WTC11 (cell line): ENCODE measurements around the gene INPP4A. TPM values are rescaled to one million over a fixed set of nuclear protein-coding genes. Genes with fewer than 3 reads are reported as not detected.

Experiments used
- ATAC-seq: fragments of 200-7000 bp; cut with Tn5 transposase; 2 replicates; pipeline ENCODE4 v1.10.0; 2021; ENCODE audit warnings: mild to moderate bottlenecking, moderate library complexity
- CTCF ChIA-PET: fragments of 300-600 bp; sonication (Branson Sonifier 250); formaldehyde crosslinking; loops from one replicate; lab custom pipeline; 2021; ENCODE audit warnings: antibody characterized with exemption; lab: Charles Lee
- POLR2A ChIA-PET: fragments of 350-600 bp; sonication (Branson Sonifier 250); formaldehyde crosslinking; loops from one replicate; lab custom pipeline; 2021; ENCODE audit warnings: antibody characterized with exemption; lab: Charles Lee
- DNase-seq: peaks from one replicate; pipeline ENCODE4 v3.0.0; 2021; ENCODE audit warnings: low spot score
- H3K27ac Mint-ChIP-seq: 2 replicates; pipeline ENCODE4 v1.8.0; 2021; ENCODE audit warnings: mixed read lengths
- H3K27me3 Mint-ChIP-seq: 2 replicates; pipeline ENCODE4 v1.8.0; 2021; ENCODE audit warnings: low read depth, mild to moderate bottlenecking, moderate library complexity, mixed read lengths
- H3K36me3 Mint-ChIP-seq: 2 replicates; pipeline ENCODE4 v1.8.0; 2021; ENCODE audit warnings: mixed read lengths
- H3K4me1 Mint-ChIP-seq: 2 replicates; pipeline ENCODE4 v1.8.0; 2022; ENCODE audit warnings: mixed read lengths
- H3K4me3 Mint-ChIP-seq: 2 replicates; pipeline ENCODE4 v1.8.0; 2021; ENCODE audit warnings: mild to moderate bottlenecking, moderate library complexity, mixed read lengths
- H3K9me3 Mint-ChIP-seq: 2 replicates; pipeline ENCODE4 v1.8.0; 2021; ENCODE audit warnings: mixed read lengths
- AR ChIP-seq: fragments of 250-450 bp; sonication (Bioruptor Pico); IDR thresholded peaks from 2 replicates; pipeline ENCODE4 v1.9.0; 2021; ENCODE audit warnings: mild to moderate bottlenecking
- ATF1 ChIP-seq: sonication (generic); formaldehyde crosslinking; IDR thresholded peaks from 2 replicates; pipeline ENCODE4 v1.8.1; 2023; ENCODE audit warnings: mild to moderate bottlenecking, moderate library complexity, missing genetic modification reagents
- CREB1 ChIP-seq: sonication (generic); formaldehyde crosslinking; IDR thresholded peaks from 2 replicates; pipeline ENCODE4 v1.8.0; 2023; ENCODE audit warnings: mild to moderate bottlenecking, missing genetic modification reagents
- CREM ChIP-seq: sonication (generic); formaldehyde crosslinking; IDR thresholded peaks from 2 replicates; pipeline ENCODE4 v1.8.1; 2022; ENCODE audit warnings: mild to moderate bottlenecking, missing genetic modification reagents, moderate library complexity
- ELF4 ChIP-seq: sonication (generic); formaldehyde crosslinking; IDR thresholded peaks from 2 replicates; pipeline ENCODE4 v1.8.1; 2022; ENCODE audit warnings: low read depth, mild to moderate bottlenecking, moderate library complexity, missing genetic modification reagents
- EMX1 ChIP-seq: fragments of 250-450 bp; sonication (Bioruptor Pico); IDR thresholded peaks from 2 replicates; pipeline ENCODE4 v1.8.0; 2021; ENCODE audit warnings: mild to moderate bottlenecking
- GRHL2 ChIP-seq: fragments of 250-450 bp; sonication (Bioruptor Pico); IDR thresholded peaks from 2 replicates; pipeline ENCODE4 v1.8.0; 2022; ENCODE audit warnings: mild to moderate bottlenecking, moderate library complexity; ENCODE audit not compliant: insufficient replicate concordance, severe bottlenecking
- NFATC4 ChIP-seq: fragments of 250-450 bp; sonication (Bioruptor Pico); IDR thresholded peaks from 2 replicates; pipeline ENCODE4 v1.9.0; 2021; ENCODE audit warnings: mild to moderate bottlenecking
- NFE2L1 ChIP-seq: sonication (generic); formaldehyde crosslinking; IDR thresholded peaks from 2 replicates; pipeline ENCODE4 v1.8.1; 2023; ENCODE audit warnings: missing genetic modification reagents
- NR2C2 ChIP-seq: sonication (generic); formaldehyde crosslinking; IDR thresholded peaks from 2 replicates; pipeline ENCODE4 v1.8.0; 2022; ENCODE audit warnings: mild to moderate bottlenecking, missing genetic modification reagents
- OVOL2 ChIP-seq: fragments of 250-450 bp; sonication (Bioruptor Pico); IDR thresholded peaks from 2 replicates; pipeline ENCODE4 v1.9.0; 2021; ENCODE audit warnings: mild to moderate bottlenecking, borderline replicate concordance
- SOX15 ChIP-seq: fragments of 250-450 bp; sonication (Bioruptor Pico); IDR thresholded peaks from 2 replicates; pipeline ENCODE4 v1.9.0; 2021; ENCODE audit warnings: mild to moderate bottlenecking
- TCF7 ChIP-seq: sonication (generic); formaldehyde crosslinking; IDR thresholded peaks from 2 replicates; pipeline ENCODE4 v1.8.0; 2022; ENCODE audit warnings: mild to moderate bottlenecking, low read depth, missing genetic modification reagents, moderate library complexity
- ZBTB21 ChIP-seq: sonication (generic); formaldehyde crosslinking; IDR thresholded peaks from 2 replicates; pipeline ENCODE4 v1.8.1; 2023; ENCODE audit warnings: mild to moderate bottlenecking, missing genetic modification reagents, borderline replicate concordance
- ZNF263 ChIP-seq: sonication (generic); formaldehyde crosslinking; IDR thresholded peaks from 2 replicates; pipeline ENCODE4 v1.8.1; 2022; ENCODE audit warnings: low read depth, mild to moderate bottlenecking, moderate library complexity, missing genetic modification reagents
- ZNF317 ChIP-seq: sonication (generic); formaldehyde crosslinking; IDR thresholded peaks from 2 replicates; pipeline ENCODE4 v1.8.1; 2023; ENCODE audit warnings: low read depth, mild to moderate bottlenecking, moderate library complexity, missing genetic modification reagents, borderline replicate concordance
- ZNF416 ChIP-seq: fragments of 250-450 bp; sonication (Bioruptor Pico); IDR thresholded peaks from 2 replicates; pipeline ENCODE4 v1.9.0; 2021; ENCODE audit warnings: mild to moderate bottlenecking, inconsistent platforms
- ZNF532 ChIP-seq: fragments of 250-450 bp; sonication (Bioruptor Pico); IDR thresholded peaks from 2 replicates; pipeline ENCODE4 v1.9.0; 2021; ENCODE audit warnings: mild to moderate bottlenecking, borderline replicate concordance
- ZNF671 ChIP-seq: fragments of 250-450 bp; sonication (Bioruptor Pico); IDR thresholded peaks from 2 replicates; pipeline ENCODE4 v1.8.0; 2021; ENCODE audit warnings: mild to moderate bottlenecking
- total RNA-seq: library from RNA; stranded (reverse); gene quantifications from 3 replicates; pipeline ENCODE4 v1.2.3, GENCODE V29; 2021
- TF ChIP-seq, protein P1 (sequence below): sonication (generic); formaldehyde crosslinking; IDR thresholded peaks from 2 replicates; pipeline ENCODE4 v1.8.0; 2022; ENCODE audit warnings: missing genetic modification reagents

INPP4A gene
- total RNA-seq, 1 experiment from 2014 or later, result 38.3 TPM

DNA sequence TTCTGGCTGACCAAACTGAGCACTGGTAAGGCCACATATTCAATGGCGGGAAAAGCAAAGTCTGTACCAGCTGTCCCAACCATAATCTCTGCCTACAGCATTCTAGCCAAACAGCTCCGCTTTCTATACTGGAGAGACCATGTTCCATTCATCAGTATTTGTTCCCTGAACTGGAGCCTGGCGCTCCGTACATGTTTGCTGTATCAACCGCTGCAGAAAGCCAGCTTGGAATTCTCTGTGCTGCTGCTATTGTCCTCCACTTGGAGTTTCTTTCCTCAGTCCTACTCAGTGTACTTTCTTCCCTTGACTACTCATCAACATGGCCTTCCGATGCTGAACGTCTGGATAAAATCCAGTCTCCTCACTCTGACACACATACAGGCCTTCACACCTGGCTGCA, 161.8 kb downstream of the INPP4A start:
- Mint-ChIP-seq H3K27me3 (no peaks in the 10 kb centered on the region), H3K4me3 (peak overlapping the region; percentile 82; the same call in 1 of the 2 replicates), H3K27ac (no peak overlapping the region), H3K4me1 (peaks cover 20% of the 10 kb centered on the region), H3K9me3 (no peaks in the 10 kb centered on the region), H3K36me3 (peaks cover 19% of the 10 kb centered on the region)
- no peak for DNase-seq
- ChIA-PET POLR2A (no interaction called here), CTCF (interaction anchor here (0.9 to 1.3 kb wide), 2 partner anchors 38 kb away, joined by 3 to 4 read pairs; no protein-coding TSS in a partner anchor)
- ATAC-seq, result no peak
- TF ChIP-seq ZNF671 (no peak), CREB1 (CRISPR knock-in tag) (no peak), NFE2L1 (no peak), ZNF317 (no peak), ZNF416 (CRISPR knock-in tag) (no peak), ZBTB21 (CRISPR knock-in tag) (no peak), GRHL2 (CRISPR knock-in tag) (no peak), AR (CRISPR knock-in tag) (no peak), ELF4 (CRISPR knock-in tag) (no peak), SOX15 (CRISPR knock-in tag) (no peak), ZNF532 (CRISPR knock-in tag) (no peak), CREM (no peak), NR2C2 (CRISPR knock-in tag) (no peak), ATF1 (CRISPR knock-in tag) (no peak), OVOL2 (CRISPR knock-in tag) (no peak), TCF7 (CRISPR knock-in tag) (no peak), ZNF263 (CRISPR knock-in tag) (no peak), EMX1 (CRISPR knock-in tag) (no peak), NFATC4 (CRISPR knock-in tag) (no peak)
- TF ChIP-seq, protein P1, sequence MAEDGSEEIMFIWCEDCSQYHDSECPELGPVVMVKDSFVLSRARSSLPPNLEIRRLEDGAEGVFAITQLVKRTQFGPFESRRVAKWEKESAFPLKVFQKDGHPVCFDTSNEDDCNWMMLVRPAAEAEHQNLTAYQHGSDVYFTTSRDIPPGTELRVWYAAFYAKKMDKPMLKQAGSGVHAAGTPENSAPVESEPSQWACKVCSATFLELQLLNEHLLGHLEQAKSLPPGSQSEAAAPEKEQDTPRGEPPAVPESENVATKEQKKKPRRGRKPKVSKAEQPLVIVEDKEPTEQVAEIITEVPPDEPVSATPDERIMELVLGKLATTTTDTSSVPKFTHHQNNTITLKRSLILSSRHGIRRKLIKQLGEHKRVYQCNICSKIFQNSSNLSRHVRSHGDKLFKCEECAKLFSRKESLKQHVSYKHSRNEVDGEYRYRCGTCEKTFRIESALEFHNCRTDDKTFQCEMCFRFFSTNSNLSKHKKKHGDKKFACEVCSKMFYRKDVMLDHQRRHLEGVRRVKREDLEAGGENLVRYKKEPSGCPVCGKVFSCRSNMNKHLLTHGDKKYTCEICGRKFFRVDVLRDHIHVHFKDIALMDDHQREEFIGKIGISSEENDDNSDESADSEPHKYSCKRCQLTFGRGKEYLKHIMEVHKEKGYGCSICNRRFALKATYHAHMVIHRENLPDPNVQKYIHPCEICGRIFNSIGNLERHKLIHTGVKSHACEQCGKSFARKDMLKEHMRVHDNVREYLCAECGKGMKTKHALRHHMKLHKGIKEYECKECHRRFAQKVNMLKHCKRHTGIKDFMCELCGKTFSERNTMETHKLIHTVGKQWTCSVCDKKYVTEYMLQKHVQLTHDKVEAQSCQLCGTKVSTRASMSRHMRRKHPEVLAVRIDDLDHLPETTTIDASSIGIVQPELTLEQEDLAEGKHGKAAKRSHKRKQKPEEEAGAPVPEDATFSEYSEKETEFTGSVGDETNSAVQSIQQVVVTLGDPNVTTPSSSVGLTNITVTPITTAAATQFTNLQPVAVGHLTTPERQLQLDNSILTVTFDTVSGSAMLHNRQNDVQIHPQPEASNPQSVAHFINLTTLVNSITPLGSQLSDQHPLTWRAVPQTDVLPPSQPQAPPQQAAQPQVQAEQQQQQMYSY (CRISPR knock-in tag), result no peak
- TF ChIP-seq, all 79 proteins: peak for 0
